ENCODE results near the gene FBP1. TPM values are rescaled to one million over a fixed set of nuclear protein-coding genes. Genes with fewer than 3 reads are reported as not detected.
"Not testable (repeated sequence)": the region's sequence is repeated elsewhere in the genome, so short reads cannot be mapped to it uniquely, and the experiment has no call there.

The FBP1 gene
- total RNA-seq, 4 donors from 2014 or later = 0.46 to 3.5 (median 1.7) TPM; not detected in 1

DNA sequence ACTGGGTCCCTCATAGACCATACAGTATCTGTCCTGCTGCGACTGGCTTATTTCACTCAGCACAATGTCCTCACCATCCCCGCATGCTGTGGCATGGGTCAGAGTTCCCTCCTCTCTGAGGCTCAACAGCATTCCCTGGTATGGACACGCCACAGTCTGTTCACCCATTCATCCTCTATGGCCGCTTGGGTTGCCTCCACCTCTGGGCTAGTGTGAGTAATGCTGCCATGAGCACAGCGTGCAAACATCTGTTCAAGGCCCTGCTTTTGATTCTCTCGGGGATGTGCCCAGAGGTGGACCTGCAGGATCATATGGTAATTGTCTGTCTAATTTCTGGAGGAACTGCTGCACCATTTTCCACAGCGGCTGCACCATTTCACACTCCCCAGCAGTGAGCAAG, 40.2 kb downstream of the FBP1 start:
- Histone ChIP-seq H3K27me3 (no peaks in the 10 kb centered on the region), H3K4me3 (no peak overlapping the region), H3K4me1 (peaks cover 14 to 15% of the 10 kb centered on the region in 2 donors), H3K9me3 (no peaks in the 10 kb centered on the region), H3K36me3 (no peaks in the 10 kb centered on the region), H3K27ac (peak overlapping the region in 3 of 4 donors; percentile 86 to 95 (median 94))
- TF ChIP-seq POLR2A (IDR thresholded peaks at IDR 0.05) = no peak
- TF ChIP-seq, protein P1, sequence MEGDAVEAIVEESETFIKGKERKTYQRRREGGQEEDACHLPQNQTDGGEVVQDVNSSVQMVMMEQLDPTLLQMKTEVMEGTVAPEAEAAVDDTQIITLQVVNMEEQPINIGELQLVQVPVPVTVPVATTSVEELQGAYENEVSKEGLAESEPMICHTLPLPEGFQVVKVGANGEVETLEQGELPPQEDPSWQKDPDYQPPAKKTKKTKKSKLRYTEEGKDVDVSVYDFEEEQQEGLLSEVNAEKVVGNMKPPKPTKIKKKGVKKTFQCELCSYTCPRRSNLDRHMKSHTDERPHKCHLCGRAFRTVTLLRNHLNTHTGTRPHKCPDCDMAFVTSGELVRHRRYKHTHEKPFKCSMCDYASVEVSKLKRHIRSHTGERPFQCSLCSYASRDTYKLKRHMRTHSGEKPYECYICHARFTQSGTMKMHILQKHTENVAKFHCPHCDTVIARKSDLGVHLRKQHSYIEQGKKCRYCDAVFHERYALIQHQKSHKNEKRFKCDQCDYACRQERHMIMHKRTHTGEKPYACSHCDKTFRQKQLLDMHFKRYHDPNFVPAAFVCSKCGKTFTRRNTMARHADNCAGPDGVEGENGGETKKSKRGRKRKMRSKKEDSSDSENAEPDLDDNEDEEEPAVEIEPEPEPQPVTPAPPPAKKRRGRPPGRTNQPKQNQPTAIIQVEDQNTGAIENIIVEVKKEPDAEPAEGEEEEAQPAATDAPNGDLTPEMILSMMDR (IDR thresholded peaks at IDR 0.05 in 4 of 5, conservative IDR thresholded peaks at IDR 0.05 in 1 of 5) = no peak
- in situ Hi-C loops (cut with MboI; ENCODE audit: low sequenced_read_pairs in 4 of 4) = no loop called here
- no peak for ATAC-seq
- DNase-seq = no peak
- intact Hi-C loops (cut with DNase I; ENCODE audit: low total_unique reads) = no loop called here

DNA sequence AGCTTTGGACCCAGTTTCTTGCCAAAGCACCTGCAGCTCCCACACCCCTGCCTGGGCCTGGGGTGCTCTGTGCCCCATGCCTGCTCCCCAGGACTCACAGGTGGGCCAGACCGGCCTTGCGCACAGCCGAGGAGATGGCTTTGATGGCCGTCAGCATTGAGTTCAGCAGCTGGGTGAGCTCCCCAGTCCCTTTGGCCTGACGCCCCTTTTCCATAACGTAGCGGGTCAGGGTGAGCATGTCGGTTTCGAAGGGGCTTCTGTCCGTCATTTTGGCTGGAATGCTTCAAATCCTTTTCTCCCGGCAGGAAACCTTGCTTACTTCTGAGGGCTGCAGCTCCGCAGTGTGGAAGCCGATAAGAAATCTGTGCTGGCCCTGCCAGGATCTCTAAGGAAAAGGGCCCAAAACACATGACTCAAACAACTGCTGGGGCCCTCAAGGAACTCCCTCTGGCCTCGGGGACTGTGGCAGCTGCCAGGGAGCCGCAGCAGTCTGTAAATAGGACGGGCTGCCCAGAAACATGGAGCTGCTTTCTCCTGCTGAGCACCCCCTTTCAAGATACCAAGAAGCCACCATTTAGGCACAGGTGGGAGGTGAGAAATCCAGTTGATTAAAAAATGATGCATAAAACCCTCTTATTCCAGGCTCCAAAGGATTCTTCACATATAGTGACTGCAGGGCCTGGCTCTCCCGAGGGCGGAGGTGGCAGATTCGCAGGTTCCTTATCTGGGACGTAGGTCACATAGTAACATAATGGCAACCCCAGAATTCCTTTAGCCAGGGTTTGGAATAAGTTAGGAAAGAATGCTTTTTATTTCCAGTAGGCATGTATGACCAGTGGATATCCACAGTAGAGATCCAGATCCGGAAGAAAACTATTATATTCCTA, 45.6 kb downstream of the FBP1 start, which contains the start of gene FBP2:
Gene FBP2, minus strand, starts transcription at position 366 of the 887 bp plus-strand sequence. Its CDS starts 98 bp downstream, at position 268.
- intact Hi-C loops (cut with DNase I; ENCODE audit: low total_unique reads) = no loop called here
- in situ Hi-C loops (cut with MboI; ENCODE audit: low sequenced_read_pairs in 4 of 4) = no loop called here
- no peaks in the 10 kb centered on the region for H3K9me3 ChIP-seq
- TF ChIP-seq POLR2A (IDR thresholded peaks at IDR 0.05) = peak; percentile 19 to 34
- TF ChIP-seq, protein P1 (IDR thresholded peaks at IDR 0.05 in 4 of 5, conservative IDR thresholded peaks at IDR 0.05 in 1 of 5) = no peak
- H3K4me3 ChIP-seq = peak within 1 kb of the TSS; percentile 50 to 64 (median 53)
- DNase-seq = peak; percentile 57 to 80
- peak; percentile 82 to 88 for ATAC-seq
- no peaks in the 10 kb centered on the region for H3K27me3 ChIP-seq
- H3K36me3 ChIP-seq = no peaks in the 10 kb centered on the region
- H3K27ac ChIP-seq = peak within 1 kb of the TSS; percentile 79 to 94 (median 87)
- H3K4me1 ChIP-seq = peaks cover 11 to 14% of the 10 kb centered on the region in 2 donors

DNA sequence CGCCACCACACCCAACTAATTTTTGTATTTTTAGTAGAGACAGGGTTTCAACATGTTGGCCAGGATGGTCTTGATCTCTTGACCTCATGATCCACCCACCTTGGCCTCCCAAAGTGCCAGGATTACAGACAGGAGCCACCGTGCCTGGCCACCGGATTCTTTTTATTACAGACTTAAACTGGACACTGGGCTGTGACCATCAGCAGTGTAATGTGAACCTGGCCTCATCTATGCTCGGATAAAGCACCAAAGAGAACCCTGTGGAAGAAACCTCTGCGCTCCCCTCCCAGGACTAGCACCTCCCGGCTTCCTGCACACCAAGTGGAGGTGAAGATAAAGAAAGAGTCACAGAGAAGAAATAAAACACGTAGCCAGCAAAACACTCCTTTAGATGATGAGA, 46.6 kb downstream of the FBP1 start:
- Histone ChIP-seq H3K27ac (peak overlapping the region; percentile 79 to 94 (median 87)), H3K4me3 (peak overlapping the region; percentile 50 to 64 (median 53)), H3K4me1 (peaks cover 11 to 14% of the 10 kb centered on the region in 2 donors)
- H3K36me3 ChIP-seq; in situ Hi-C loops (cut with MboI; ENCODE audit: low sequenced_read_pairs in 4 of 4); H3K27me3 ChIP-seq; intact Hi-C loops (cut with DNase I; ENCODE audit: low total_unique reads); H3K9me3 ChIP-seq: not testable (repeated sequence)
- peak in 1 of 2 donors; percentile 47 for ATAC-seq
- DNase-seq = peak in 1 of 2 donors; percentile 37

DNA sequence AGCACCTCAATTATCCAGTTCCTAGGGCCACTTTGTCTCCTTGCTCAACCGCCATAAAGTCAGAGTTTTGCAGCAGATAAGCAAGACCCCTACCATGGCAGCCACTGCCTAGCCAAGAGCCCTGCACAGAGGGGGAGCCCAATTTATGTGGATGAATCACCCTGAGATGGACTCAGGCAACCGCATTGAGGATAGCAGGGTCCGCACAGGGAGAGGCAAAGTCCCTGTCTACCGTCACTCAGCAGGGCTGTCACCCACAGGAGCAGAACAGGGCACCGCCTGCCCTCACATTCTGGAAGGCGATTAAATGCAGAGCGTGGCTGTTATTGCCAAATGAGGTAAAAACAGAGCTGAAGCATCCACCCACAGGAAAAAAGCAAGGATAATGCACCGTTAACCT, 47.4 kb downstream of the FBP1 start:
- ATAC-seq (no peak), DNase-seq (no peak)
- no peak for TF ChIP-seq POLR2A (IDR thresholded peaks at IDR 0.05)
- TF ChIP-seq, protein P1 (IDR thresholded peaks at IDR 0.05 in 4 of 5, conservative IDR thresholded peaks at IDR 0.05 in 1 of 5) = no peak
- intact Hi-C loops (cut with DNase I; ENCODE audit: low total_unique reads) (no loop called here), in situ Hi-C loops (cut with MboI; ENCODE audit: low sequenced_read_pairs in 4 of 4) (no loop called here)
- no peaks in the 10 kb centered on the region for H3K36me3 ChIP-seq
- H3K9me3 ChIP-seq = no peaks in the 10 kb centered on the region
- H3K4me3 ChIP-seq = peak overlapping the region in 1 of 4 donors; percentile 21
- H3K27me3 ChIP-seq = no peaks in the 10 kb centered on the region
- peaks cover 11 to 14% of the 10 kb centered on the region in 2 donors for H3K4me1 ChIP-seq
- H3K27ac ChIP-seq = peak overlapping the region; percentile 79 to 94 (median 87)

DNA sequence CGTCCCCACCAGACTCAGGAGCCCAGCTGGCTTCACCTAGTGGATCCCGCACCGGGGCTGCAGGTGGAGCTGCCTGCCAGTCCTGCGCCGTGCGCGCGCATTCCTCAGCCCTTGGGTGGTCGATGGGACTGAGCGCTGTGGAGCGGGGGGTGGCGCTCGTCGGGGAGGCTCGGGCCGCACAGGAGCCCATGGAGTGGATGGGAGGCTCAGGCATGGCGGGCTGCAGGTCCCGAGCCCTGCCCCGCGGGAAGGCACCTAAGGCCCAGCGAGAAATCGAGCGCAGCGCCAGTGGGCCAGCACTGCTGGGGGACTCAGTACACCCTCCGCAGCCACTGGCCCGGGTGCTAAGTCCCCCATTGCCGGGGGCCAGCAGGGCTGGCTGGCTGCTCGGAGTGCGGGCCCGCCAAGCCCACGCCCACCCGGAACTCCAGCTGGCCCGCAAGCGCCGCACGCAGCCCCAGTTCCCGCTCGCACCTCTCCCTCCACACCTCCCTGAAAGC, 48.2 kb downstream of the FBP1 start:
- H3K4me3 ChIP-seq = peak overlapping the region in 1 of 4 donors; percentile 21
- H3K9me3 ChIP-seq; H3K36me3 ChIP-seq; ATAC-seq; in situ Hi-C loops (cut with MboI; ENCODE audit: low sequenced_read_pairs in 4 of 4); intact Hi-C loops (cut with DNase I; ENCODE audit: low total_unique reads); DNase-seq; H3K27me3 ChIP-seq: not testable (repeated sequence)
- H3K4me1 ChIP-seq = peaks cover 11 to 14% of the 10 kb centered on the region in 2 donors
- peak overlapping the region; percentile 31 to 94 (median 62) for H3K27ac ChIP-seq
